Memory B cell (primary cell): ENCODE data around the gene CELF4.

Source experiments
- ATAC-seq: fragments of 150-1000 bp; cut with Tn5 transposase; 2 replicates; pipeline ENCODE4 v1.10.0; 2021; ENCODE audit warnings: low read depth, mild to moderate bottlenecking, moderate library complexity
- DNase-seq, 2 donors: peaks; one replicate each; pipeline ENCODE4 v3.0.0; 2022; ENCODE audit warnings: low spot score in 2 of 2
- H3K27ac Mint-ChIP-seq: one replicate; pipeline ENCODE4 v1.8.0; 2022; ENCODE audit warnings: mild to moderate bottlenecking, moderate library complexity, mixed read lengths
- H3K27me3 Mint-ChIP-seq: one replicate; pipeline ENCODE4 v1.8.0; 2022; ENCODE audit warnings: mixed read lengths
- H3K36me3 Mint-ChIP-seq: one replicate; pipeline ENCODE4 v1.8.0; 2022; ENCODE audit warnings: mild to moderate bottlenecking, mixed read lengths
- H3K4me1 Mint-ChIP-seq: one replicate; pipeline ENCODE4 v1.8.0; 2022; ENCODE audit warnings: mixed read lengths
- H3K4me3 Mint-ChIP-seq: one replicate; pipeline ENCODE4 v1.8.0; 2022; ENCODE audit warnings: mild to moderate bottlenecking, moderate library complexity, mixed read lengths
- H3K9me3 Mint-ChIP-seq: one replicate; pipeline ENCODE4 v1.8.0; 2022; ENCODE audit warnings: mixed read lengths

Gene CELF4

GRCh38 chr18:37443325-37444055 is 122.1 kb downstream of the CELF4 start:
- DNase-seq (no peak), ATAC-seq (no peak)
- Mint-ChIP-seq H3K4me3 (no peak overlapping the region), H3K36me3 (no peaks in the 10 kb centered on the region), H3K27me3 (peaks cover 13% of the 10 kb centered on the region), H3K9me3 (no peaks in the 10 kb centered on the region), H3K27ac (peak overlapping the region; percentile 65), H3K4me1 (peaks cover 2% of the 10 kb centered on the region)

- DNase-seq (no peak), ATAC-seq (no peak)
- no peaks in the 10 kb centered on the region for H3K9me3 Mint-ChIP-seq
- no peak overlapping the region for H3K27ac Mint-ChIP-seq
- no peak overlapping the region for H3K4me3 Mint-ChIP-seq
- no peaks in the 10 kb centered on the region for H3K4me1 Mint-ChIP-seq
- peaks cover 14% of the 10 kb centered on the region for H3K27me3 Mint-ChIP-seq
- H3K36me3 Mint-ChIP-seq, result no peaks in the 10 kb centered on the region
Measured at GRCh38 chr18:37442477-37442876, 123.1 kb downstream of the CELF4 start.

GRCh38 chr18:37441821-37442220 is 123.8 kb downstream of the CELF4 start:
- Mint-ChIP-seq H3K27me3 (peaks cover 14% of the 10 kb centered on the region), H3K36me3 (no peaks in the 10 kb centered on the region), H3K4me3 (no peak overlapping the region), H3K27ac (no peak overlapping the region), H3K4me1 (no peaks in the 10 kb centered on the region), H3K9me3 (no peaks in the 10 kb centered on the region)
- ATAC-seq (no peak), DNase-seq (no peak)

GRCh38 chr18:37440206-37440605 is 125.4 kb downstream of the CELF4 start:
- no peaks in the 10 kb centered on the region for H3K9me3 Mint-ChIP-seq
- no peak overlapping the region for H3K27ac Mint-ChIP-seq
- no peaks in the 10 kb centered on the region for H3K36me3 Mint-ChIP-seq
- no peak for DNase-seq
- no peaks in the 10 kb centered on the region for H3K4me1 Mint-ChIP-seq
- H3K27me3 Mint-ChIP-seq, result peaks cover 13% of the 10 kb centered on the region
- ATAC-seq, result no peak
- no peak overlapping the region for H3K4me3 Mint-ChIP-seq

GRCh38 chr18:37438417-37439180 is 127.0 kb downstream of the CELF4 start:
- no peaks in the 10 kb centered on the region for H3K4me1 Mint-ChIP-seq
- H3K27ac Mint-ChIP-seq, result no peak overlapping the region
- no peaks in the 10 kb centered on the region for H3K36me3 Mint-ChIP-seq
- ATAC-seq (no peak), DNase-seq (no peak)
- H3K9me3 Mint-ChIP-seq, result no peaks in the 10 kb centered on the region
- H3K4me3 Mint-ChIP-seq, result no peak overlapping the region
- H3K27me3 Mint-ChIP-seq, result peaks cover 9% of the 10 kb centered on the region

- Mint-ChIP-seq H3K36me3 (no peaks in the 10 kb centered on the region), H3K4me3 (no peak overlapping the region), H3K9me3 (no peaks in the 10 kb centered on the region), H3K4me1 (no peaks in the 10 kb centered on the region), H3K27me3 (peaks cover 1% of the 10 kb centered on the region), H3K27ac (no peak overlapping the region)
- ATAC-seq (no peak), DNase-seq (no peak)
Measured at GRCh38 chr18:37435996-37436395, 129.6 kb downstream of the CELF4 start.

- Mint-ChIP-seq H3K36me3 (no peaks in the 10 kb centered on the region), H3K4me1 (no peaks in the 10 kb centered on the region), H3K4me3 (no peak overlapping the region), H3K9me3 (no peaks in the 10 kb centered on the region), H3K27me3 (peaks cover 1% of the 10 kb centered on the region), H3K27ac (no peak overlapping the region)
- DNase-seq, result no peak
- no peak for ATAC-seq
Measured at GRCh38 chr18:37435150-37435867, 130.3 kb downstream of the CELF4 start.

GRCh38 chr18:37434161-37434860 is 131.3 kb downstream of the CELF4 start:
- DNase-seq (no peak), ATAC-seq (no peak)
- H3K27me3 Mint-ChIP-seq, result peaks cover 1% of the 10 kb centered on the region
- no peaks in the 10 kb centered on the region for H3K9me3 Mint-ChIP-seq
- no peaks in the 10 kb centered on the region for H3K36me3 Mint-ChIP-seq
- H3K4me1 Mint-ChIP-seq, result no peaks in the 10 kb centered on the region
- no peak overlapping the region for H3K4me3 Mint-ChIP-seq
- no peak overlapping the region for H3K27ac Mint-ChIP-seq

- Mint-ChIP-seq H3K4me1 (no peaks in the 10 kb centered on the region), H3K9me3 (no peaks in the 10 kb centered on the region), H3K27me3 (no peaks in the 10 kb centered on the region), H3K36me3 (no peaks in the 10 kb centered on the region), H3K4me3 (no peak overlapping the region), H3K27ac (no peak overlapping the region)
- no peak for DNase-seq
- no peak for ATAC-seq
Measured at GRCh38 chr18:37432436-37433195, 133.0 kb downstream of the CELF4 start.

GRCh38 chr18:37430357-37431076 is 135.1 kb downstream of the CELF4 start:
- H3K27ac Mint-ChIP-seq, result no peak overlapping the region
- ATAC-seq, result no peak
- no peaks in the 10 kb centered on the region for H3K27me3 Mint-ChIP-seq
- no peak for DNase-seq
- H3K36me3 Mint-ChIP-seq, result no peaks in the 10 kb centered on the region
- no peak overlapping the region for H3K4me3 Mint-ChIP-seq
- no peaks in the 10 kb centered on the region for H3K9me3 Mint-ChIP-seq
- no peaks in the 10 kb centered on the region for H3K4me1 Mint-ChIP-seq

- Mint-ChIP-seq H3K27me3 (peaks cover under 1% of the 10 kb centered on the region), H3K27ac (no peak overlapping the region), H3K9me3 (no peaks in the 10 kb centered on the region), H3K4me3 (no peak overlapping the region), H3K4me1 (no peaks in the 10 kb centered on the region), H3K36me3 (no peaks in the 10 kb centered on the region)
- ATAC-seq, result no peak
- DNase-seq, result no peak
Measured at GRCh38 chr18:37429791-37430190, 135.8 kb downstream of the CELF4 start.

GRCh38 chr18:37428288-37428974 is 137.2 kb downstream of the CELF4 start:
- H3K27me3 Mint-ChIP-seq, result peaks cover 3% of the 10 kb centered on the region
- no peaks in the 10 kb centered on the region for H3K36me3 Mint-ChIP-seq
- ATAC-seq, result no peak
- H3K4me3 Mint-ChIP-seq, result no peak overlapping the region
- DNase-seq, result no peak
- no peak overlapping the region for H3K27ac Mint-ChIP-seq
- no peaks in the 10 kb centered on the region for H3K9me3 Mint-ChIP-seq
- H3K4me1 Mint-ChIP-seq, result no peaks in the 10 kb centered on the region
